Body of pancreas (tissue), 4 donors: Measurements from ENCODE around the gene CPNE7.

Experiments
- CTCF ChIP-seq, 7 experiments: fragments of 450-650 bp in 4 of 7; fragments of 200-600 bp in 3 of 7; sonication (generic) in 3 of 7; IDR thresholded peaks; one replicate each; pipeline ENCODE4 v1.5.1; 2016 to 2019; ENCODE audit warnings: antibody characterized with exemption in 7 of 7
- POLR2A ChIP-seq, 3 donors: fragments of 450-650 bp; IDR thresholded peaks; one replicate each; pipeline ENCODE4 v1.6.1; 2016; ENCODE audit warnings: antibody characterized with exemption in 3 of 3, mild to moderate bottlenecking in 2 of 3

- TF ChIP-seq CTCF (IDR thresholded peaks at IDR 0.05) (no peak), POLR2A (IDR thresholded peaks at IDR 0.05) (no peak)
Observed at GRCh38 chr16:89596957-89597649, 21.5 kb downstream of the CPNE7 start.
